ENCODE measurements around the gene EIF1. TPM values are rescaled to one million over a fixed set of nuclear protein-coding genes. Genes with fewer than 3 reads are reported as not detected.
A peak's percentile ranks its signal among the peaks of the same experiment; 100 is the strongest.

The EIF1 gene
- total RNA-seq, 1 experiment from 2014 or later, result 1,945 TPM

GRCh38 chr17:41711669-41712400, 23.1 kb downstream of the EIF1 start, which contains the start of gene GAST:
Gene GAST, plus strand, starts transcription at chr17:41712331. Its CDS starts 3,106 bp downstream, at chr17:41715437.
- POLR2A ChIA-PET, result interaction anchor here (3.5 kb wide), 1 partner anchor 23 kb away, joined by 30 read pairs; the partner anchor contains the start of gene EIF1
- H3K4me3 Mint-ChIP-seq (ENCODE audit: unreplicated experiment), result no peak within 1 kb of the TSS
- no TSS peak for BruUV-seq (replicated peaks)
- no peak within 1 kb of the TSS for H3K27ac Mint-ChIP-seq (ENCODE audit: low read depth, unreplicated experiment)
- CTCF ChIA-PET, result interaction anchor here (0.6 to 2.5 kb wide), 3 partner anchors 16 to 1422 kb away, joined by 3 to 18 read pairs (median 5); no protein-coding TSS in a partner anchor
- intact Hi-C loops (cut with micrococcal nuclease), result no loop called here
- TF ChIP-seq CTCF (IDR thresholded peaks at IDR 0.05; ENCODE audit: unreplicated experiment), result no peak
- H3K36me3 Mint-ChIP-seq (ENCODE audit: insufficient read depth, unreplicated experiment), result no peaks in the 10 kb centered on the region
- H3K27me3 Mint-ChIP-seq (ENCODE audit: insufficient read depth, unreplicated experiment), result no peaks in the 10 kb centered on the region
- no peaks in the 10 kb centered on the region for H3K4me1 Mint-ChIP-seq (ENCODE audit: insufficient read depth, unreplicated experiment)
- no peaks in the 10 kb centered on the region for H3K9me3 Mint-ChIP-seq (ENCODE audit: unreplicated experiment)
- no peak for DNase-seq (ENCODE audit: unreplicated experiment)

- peaks cover 10% of the 10 kb centered on the region for H3K4me1 Mint-ChIP-seq (ENCODE audit: insufficient read depth, unreplicated experiment)
- intact Hi-C loops (cut with micrococcal nuclease), result no loop called here
- peak; percentile 78 for DNase-seq (ENCODE audit: unreplicated experiment)
- no peaks in the 10 kb centered on the region for H3K9me3 Mint-ChIP-seq (ENCODE audit: unreplicated experiment)
- no peaks in the 10 kb centered on the region for H3K27me3 Mint-ChIP-seq (ENCODE audit: insufficient read depth, unreplicated experiment)
- peak overlapping the region; percentile 66 for H3K27ac Mint-ChIP-seq (ENCODE audit: low read depth, unreplicated experiment)
- BruUV-seq (replicated peaks), result no TSS peak
- no peak for TF ChIP-seq CTCF (IDR thresholded peaks at IDR 0.05; ENCODE audit: unreplicated experiment)
- CTCF ChIA-PET, result interaction anchor here (0.6 to 2.1 kb wide), 7 partner anchors 18 to 893 kb away, joined by 3 to 15 read pairs (median 4); partner anchors contain the start of gene P3H4
- H3K4me3 Mint-ChIP-seq (ENCODE audit: unreplicated experiment), result peak overlapping the region; percentile 51
- POLR2A ChIA-PET, result interaction anchor here (0.6 to 2.1 kb wide), 17 partner anchors 8 to 174 kb away, joined by 3 to 29 read pairs (median 4); partner anchors contain the start of genes EIF1, HAP1, JUP and KLHL11
- H3K36me3 Mint-ChIP-seq (ENCODE audit: insufficient read depth, unreplicated experiment), result no peaks in the 10 kb centered on the region
Observed at GRCh38 chr17:41717408-41718286, 29.0 kb downstream of the EIF1 start.

GRCh38 chr17:41718287-41718645, 29.6 kb downstream of the EIF1 start:
- intact Hi-C loops (cut with micrococcal nuclease), result no loop called here
- CTCF ChIA-PET, result interaction anchor here (0.6 to 2.1 kb wide), 6 partner anchors 18 to 893 kb away, joined by 3 to 15 read pairs (median 4); partner anchors contain the start of gene P3H4
- H3K27me3 Mint-ChIP-seq (ENCODE audit: insufficient read depth, unreplicated experiment), result no peaks in the 10 kb centered on the region
- no peak overlapping the region for H3K4me3 Mint-ChIP-seq (ENCODE audit: unreplicated experiment)
- no peaks in the 10 kb centered on the region for H3K36me3 Mint-ChIP-seq (ENCODE audit: insufficient read depth, unreplicated experiment)
- peaks cover 10% of the 10 kb centered on the region for H3K4me1 Mint-ChIP-seq (ENCODE audit: insufficient read depth, unreplicated experiment)
- no peaks in the 10 kb centered on the region for H3K9me3 Mint-ChIP-seq (ENCODE audit: unreplicated experiment)
- BruUV-seq (replicated peaks), result no TSS peak
- no peak overlapping the region for H3K27ac Mint-ChIP-seq (ENCODE audit: low read depth, unreplicated experiment)
- POLR2A ChIA-PET, result interaction anchor here (0.6 to 2.1 kb wide), 11 partner anchors 7 to 200 kb away, joined by 3 to 29 read pairs (median 4); partner anchors contain the start of genes ACLY, EIF1, HAP1 and JUP
- no peak for DNase-seq (ENCODE audit: unreplicated experiment)
- no peak for TF ChIP-seq CTCF (IDR thresholded peaks at IDR 0.05; ENCODE audit: unreplicated experiment)
